K562 (cell line): ENCODE data around the gene CARD11. TPM values are rescaled to one million over a fixed set of nuclear protein-coding genes. Genes with fewer than 3 reads are reported as not detected.

Experiments used
- ATAC-seq: fragments of 200-7000 bp; cut with Tn5 transposase; 3 replicates; pipeline ENCODE4 v1.9.1; 2020; ENCODE audit warnings: moderate library complexity
- BruUV-seq: library from RNA; stranded (reverse); fragments of 400-500 nt; replicated peaks from 2 replicates; lab custom pipeline; 2021; lab: Mats Ljungman, UMichigan
- CTCF ChIA-PET: fragments of 300-600 bp; formaldehyde crosslinking; extraction: SDS; loops from one replicate; lab custom pipeline; 2021; ENCODE audit warnings: low intra/inter-chr PET ratio; lab: Yijun Ruan, JAX
- POLR2A ChIA-PET: fragments of 300-600, 350-650 bp; sonication (Branson Sonifier 250); formaldehyde crosslinking; extraction: SDS; loops from one replicate; lab custom pipeline; 2021; ENCODE audit warnings: antibody characterized with exemption, inconsistent platforms; lab: Yijun Ruan, JAX
- DNase-seq, 4 experiments: peaks; one replicate each; pipeline versions ENCODE4 v3.0.0 to v3.0.0-alpha.2; 2011 to 2018; ENCODE audit warnings: low spot score in 3 of 4, mixed read lengths in 3 of 4; ENCODE audit errors: extremely low read depth in 1 of 4
- FAIRE-seq: peaks from 2 replicates; lab custom pipeline; 2011; peaks lifted over from hg19 to GRCh38; lab: Jason Lieb, UNC
- H2AFZ ChIP-seq: 2 replicates; pipeline ENCODE4 v1.6.0; 2011; ENCODE audit warnings: low read depth, low read length, control low read depth, inconsistent platforms
- H3K27ac ChIP-seq: fragments of 200-600 bp; 3 replicates; pipeline ENCODE4 v1.8.0; 2011; ENCODE audit warnings: low read depth, mild to moderate bottlenecking, control low read depth, inconsistent platforms, low read length, moderate library complexity, mixed read lengths; ENCODE audit errors: extremely low read depth
- H3K27me3 ChIP-seq, 2 experiments: fragments of 300-600 bp in 1 of 2; 2 replicates in 1 of 2; 3 replicates in 1 of 2; pipeline versions ENCODE4 v1.6.0 to v1.8.0; 2011; ENCODE audit warnings: inconsistent platforms in 2 of 2, low read length in 2 of 2, mild to moderate bottlenecking in 1 of 2, mixed read lengths in 1 of 2, moderate library complexity in 1 of 2; ENCODE audit not compliant: control insufficient read depth in 2 of 2, insufficient read depth in 2 of 2
- H3K36me3 ChIP-seq: fragments of 300-600 bp; 3 replicates; pipeline ENCODE4 v1.8.0; 2011; ENCODE audit warnings: mild to moderate bottlenecking, low read length, inconsistent platforms; ENCODE audit not compliant: control insufficient read depth, insufficient read depth
- H3K4me1 ChIP-seq, 2 experiments: fragments of 200-600 bp in 1 of 2; replicated peaks in 1 of 2; 2 replicates in 1 of 2; 3 replicates in 1 of 2; pipeline versions ENCODE4 v1.5.1 to v1.8.0; 2011; ENCODE audit warnings: inconsistent platforms in 2 of 2, low read length in 2 of 2, mild to moderate bottlenecking in 1 of 2, mixed read lengths in 1 of 2, moderate library complexity in 1 of 2; ENCODE audit not compliant: control insufficient read depth in 2 of 2, insufficient read depth in 2 of 2
- H3K4me2 ChIP-seq: 2 replicates; pipeline ENCODE4 v1.6.1; 2011; ENCODE audit warnings: low read length, control low read depth, inconsistent platforms, mixed read lengths; ENCODE audit not compliant: insufficient read depth
- H3K4me3 ChIP-seq: fragments of 200-600 bp; sonication (generic), shearing (Covaris generic); 2 replicates; pipeline ENCODE4 v1.5.1; 2016; ENCODE audit warnings: control low read depth, inconsistent platforms
- H3K79me2 ChIP-seq: fragments of 200-600 bp; 3 replicates; pipeline ENCODE4 v1.8.0; 2011; ENCODE audit warnings: low read length, inconsistent platforms; ENCODE audit not compliant: control insufficient read depth, insufficient read depth
- H3K9ac ChIP-seq, 2 experiments: 2 replicates each; pipeline versions ENCODE4 v1.6.0 to v1.6.1; 2011; ENCODE audit warnings: low read depth in 2 of 2, low read length in 2 of 2, control low read depth in 1 of 2, inconsistent platforms in 1 of 2, mild to moderate bottlenecking in 1 of 2, mixed read lengths in 1 of 2; ENCODE audit not compliant: insufficient read depth in 1 of 2
- H3K9me1 ChIP-seq: one replicate; pipeline ENCODE4 v1.6.0; 2011; ENCODE audit warnings: inconsistent platforms, mild to moderate bottlenecking, low read length, moderate library complexity; ENCODE audit not compliant: control insufficient read depth, insufficient read depth
- H3K9me3 ChIP-seq: replicated peaks from 2 replicates; pipeline ENCODE4 v1.5.1; 2011; ENCODE audit warnings: low read depth, low read length, inconsistent platforms; ENCODE audit not compliant: control insufficient read depth, insufficient read depth
- H4K20me1 ChIP-seq: replicated peaks from 2 replicates; pipeline ENCODE4 v1.6.1; 2011; ENCODE audit warnings: low read length, inconsistent platforms, mixed read lengths; ENCODE audit not compliant: control insufficient read depth, insufficient read depth
- CCAR2 ChIP-seq: fragments of 200-400 bp; formaldehyde crosslinking; IDR thresholded peaks from 2 replicates; pipeline ENCODE4 v1.6.1; 2017; ENCODE audit warnings: mild to moderate bottlenecking, low read depth, low read length
- HDAC2 ChIP-seq: fragments of 450-650 bp; IDR thresholded peaks from 2 replicates; pipeline ENCODE4 v1.6.1; 2016; ENCODE audit warnings: mild to moderate bottlenecking
- IFI16 ChIP-seq: fragments of 250-450 bp; sonication (Bioruptor Pico); IDR thresholded peaks from 2 replicates; pipeline ENCODE4 v2.1.2; 2022; ENCODE audit warnings: mild to moderate bottlenecking, inconsistent platforms
- IRF2 ChIP-seq: sonication (generic); formaldehyde crosslinking; IDR thresholded peaks from 2 replicates; pipeline ENCODE4 v1.8.1; 2022; ENCODE audit warnings: mild to moderate bottlenecking, missing genetic modification reagents
- KDM1A ChIP-seq, 2 experiments: fragments of 450-650 bp; IDR thresholded peaks; 2 replicates each; pipeline ENCODE4 v1.6.1; 2016; ENCODE audit warnings: mild to moderate bottlenecking in 2 of 2
- PHF8 ChIP-seq: fragments of 200-600 bp; sonication (generic); IDR thresholded peaks from 2 replicates; pipeline ENCODE4 v1.6.1; 2012; ENCODE audit warnings: mixed run types, mild to moderate bottlenecking, inconsistent platforms, low read length, moderate library complexity, borderline replicate concordance
- SMAD1 ChIP-seq: fragments of 150-350 bp; IDR thresholded peaks from 2 replicates; pipeline ENCODE4 v1.6.1; 2014; ENCODE audit warnings: low read length, low read depth; ENCODE audit not compliant: partially characterized antibody
- TARDBP ChIP-seq: fragments of 450-650 bp; IDR thresholded peaks from 2 replicates; pipeline ENCODE4 v1.6.1; 2016
- YBX1 ChIP-seq: fragments of 450-650 bp; IDR thresholded peaks from 2 replicates; pipeline ENCODE4 v1.7.1; 2016; ENCODE audit warnings: mild to moderate bottlenecking
- ZNF311 ChIP-seq: fragments of 250-450 bp; sonication (Bioruptor Pico); IDR thresholded peaks from 2 replicates; pipeline ENCODE4 v1.4.0; 2020; ENCODE audit warnings: mild to moderate bottlenecking, moderate library complexity
- WGBS: fragments of 100-300 bp; shearing (Covaris generic); methylation state at CpG from one replicate; pipeline ENCODE4 v1.1.6; 2016; ENCODE audit warnings: low coverage, mixed read lengths; ENCODE audit not compliant: insufficient coverage; ENCODE audit errors: missing lambda C conversion rate; 5-methylcytosine and 5-hydroxymethylcytosine counted together
- in situ Hi-C: fragments of 300-500 bp; cut with MboI; formaldehyde crosslinking; loops from 4 replicates; pipeline ENCODE4 v1.15.0; 2018; ENCODE audit warnings: inconsistent platforms, mixed read lengths
- intact Hi-C: fragments of 100-400 bp; cut with micrococcal nuclease; formaldehyde crosslinking; loops from 2 replicates; pipeline ENCODE4 v1.14.2; 2022
- polyA plus RNA-seq, 8 experiments: library from polyadenylated mRNA; depleted of rRNA in 4 of 8; stranded (reverse) in 5 of 8; unstranded in 3 of 8; fragments of >200 nt; fragmentation: Nextera tagmentation in 2 of 8; fragmentation: Illumina TruSeq in 1 of 8; extraction: Ambion mirVana in 2 of 8; extraction: Trizol in 1 of 8; gene quantifications; 2 replicates each; pipeline versions ENCODE4 v1.2.1 to v1.2.3, GENCODE V29; 2011 to 2014; ENCODE audit warnings: inconsistent platforms in 1 of 8, missing spikeins in 1 of 8
- total RNA-seq, 7 experiments: library from RNA; depleted of rRNA in 6 of 7; stranded (reverse); fragments of >200 nt in 6 of 7; fragmentation: Illumina TruSeq in 2 of 7; extraction: Trizol in 2 of 7; gene quantifications; 2 replicates each; pipeline versions ENCODE4 v1.2.1 to v1.2.3, GENCODE V29; 2011 to 2021; ENCODE audit warnings: low replicate concordance in 1 of 7
- TF ChIP-seq, protein P1 (sequence below): IDR thresholded peaks from 2 replicates; pipeline ENCODE4 v1.6.1; 2016; ENCODE audit warnings: missing genetic modification characterization, missing compliant biosample characterization
- TF ChIP-seq, protein P2 (sequence below), 3 experiments: IDR thresholded peaks in 2 of 3; conservative IDR thresholded peaks in 1 of 3; 2 replicates each; pipeline ENCODE4 v1.5.1; 2011 to 2012; ENCODE audit warnings: low read length in 3 of 3, mild to moderate bottlenecking in 3 of 3, control low read depth in 2 of 3, improper control_type of control experiment in 1 of 3, inconsistent platforms in 1 of 3, low read depth in 1 of 3, mixed read lengths in 1 of 3, moderate library complexity in 1 of 3; ENCODE audit not compliant: insufficient read depth in 2 of 3

CARD11 gene
- total and polyA plus RNA-seq, 9 of the 15 experiments (the other 6 are each of a cell fraction or from before 2014, with no cell fraction given): 0.07 to 12.8 (median 5.7) TPM

DNA sequence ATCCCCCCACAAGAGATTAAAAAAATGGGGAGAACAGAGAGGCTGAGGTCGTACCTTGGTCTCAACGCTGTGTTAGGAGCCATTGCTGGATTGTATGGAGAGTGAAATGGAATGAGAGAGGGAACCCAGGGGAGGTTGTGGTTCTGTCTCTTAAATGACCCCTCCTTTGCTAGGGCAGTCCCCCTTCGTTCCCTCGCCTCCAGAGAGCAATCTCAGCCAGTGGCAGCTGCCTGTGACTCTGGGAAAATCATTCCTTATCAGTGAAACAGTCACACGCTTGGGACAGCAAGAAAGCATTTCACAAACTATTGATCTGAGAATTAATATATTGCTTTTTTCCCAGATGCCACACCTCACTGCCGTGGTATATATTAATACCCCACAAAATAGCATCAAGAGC lies 12.0 kb upstream of the CARD11 start:
- Histone ChIP-seq H3K36me3 (no peaks in the 10 kb centered on the region), H3K4me2 (no peak overlapping the region), H3K79me2 (no peaks in the 10 kb centered on the region), H2AFZ (no peak overlapping the region), H3K9ac (no peak overlapping the region), H3K9me3 (no peaks in the 10 kb centered on the region), H3K9me1 (no peaks in the 10 kb centered on the region), H3K4me3 (no peak overlapping the region), H4K20me1 (no peaks in the 10 kb centered on the region), H3K27me3 (peaks cover 29 to 57% of the 10 kb centered on the region in 2 experiments), H3K4me1 (no peaks in the 10 kb centered on the region), H3K27ac (no peak overlapping the region)
- ChIA-PET CTCF (no interaction called here), POLR2A (interaction anchor here (1.1 kb wide), 1 partner anchor 14 kb away, joined by 3 read pairs; no protein-coding TSS in a partner anchor)
- ATAC-seq (no peak), FAIRE-seq (no peak), DNase-seq (no peak)
- 3% methylated on average over 6 of the region's 6 CpGs for WGBS
- no TSS peak for BruUV-seq
- TF ChIP-seq KDM1A (IDR thresholded peaks at IDR 0.05) (0 out of 4 replicates have a peak, but pooled peaks of 1 of the 2 experiments have one; percentile 28), IFI16 (CRISPR knock-in tag) (no peak), SMAD1 (no peak)
- intact Hi-C loops (no loop called here), in situ Hi-C loops (loop anchor here (5.0 kb wide), 1 partner anchor 803 kb away; no protein-coding TSS in a partner anchor)

DNA sequence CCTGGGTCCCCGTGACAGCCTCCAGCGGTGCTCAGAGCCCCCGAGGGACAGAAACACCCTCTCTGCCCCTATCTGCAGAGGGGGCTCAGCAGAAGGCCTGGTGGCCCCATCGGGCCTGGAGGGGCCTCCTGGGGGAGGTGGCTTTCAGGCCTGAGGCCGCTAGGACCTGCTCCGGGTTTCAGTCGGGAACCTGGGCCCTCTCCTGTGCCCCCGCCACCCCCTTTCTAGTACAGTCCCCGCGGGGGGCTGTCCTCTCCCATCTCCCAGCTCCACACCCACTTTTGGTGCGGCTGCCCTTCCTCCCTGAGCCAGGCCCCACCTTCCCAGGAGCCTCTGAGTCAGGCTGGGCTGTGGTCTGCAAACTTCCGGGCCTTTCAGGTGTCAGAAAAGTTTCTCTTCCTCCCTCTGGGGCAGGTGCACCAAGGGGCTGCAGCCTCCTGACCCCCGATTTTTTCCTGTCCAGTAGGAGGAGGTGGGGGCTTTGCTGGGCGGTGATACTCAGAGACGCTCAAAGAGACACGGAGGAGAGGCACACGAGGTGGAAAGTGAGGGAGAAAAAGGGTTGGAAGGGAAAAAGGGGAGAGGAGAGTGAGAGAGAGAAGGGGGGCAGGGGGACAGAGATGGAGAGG lies 692 bp downstream of the CARD11 start:
- CTCF ChIA-PET: interaction anchor here (0.7 kb wide), 1 partner anchor 160 kb away, joined by 3 read pairs; no protein-coding TSS in a partner anchor
- no peaks in the 10 kb centered on the region for H3K9me1 ChIP-seq
- H3K9ac ChIP-seq: peak overlapping the region; percentile 37 to 90; a peak in 3 of 4 replicates
- H3K4me3 ChIP-seq: peak overlapping the region; percentile 70
- ATAC-seq: peak; percentile 86
- 11% methylated on average over 13 of the region's 17 CpGs for WGBS
- H3K4me2 ChIP-seq: peak overlapping the region; percentile 83
- H3K4me1 ChIP-seq: peaks cover 0 to 20% of the 10 kb centered on the region in 2 experiments; a peak in 3 of 5 replicates
- no peaks in the 10 kb centered on the region for H4K20me1 ChIP-seq
- no peaks in the 10 kb centered on the region for H3K27me3 ChIP-seq
- peak; percentile 46 for FAIRE-seq
- H3K27ac ChIP-seq: peak overlapping the region; percentile 70; the same call in 1 of the 3 replicates
- DNase-seq: peak; percentile 59 to 71 (median 65)
- in situ Hi-C loops: no loop called here
- H3K36me3 ChIP-seq: no peaks in the 10 kb centered on the region
- H3K79me2 ChIP-seq: peaks cover 6% of the 10 kb centered on the region; the same call in 2 of the 3 replicates
- POLR2A ChIA-PET: interaction anchor here (0.6 kb wide), 1 partner anchor 11 kb away, joined by 3 read pairs; no protein-coding TSS in a partner anchor
- no peaks in the 10 kb centered on the region for H3K9me3 ChIP-seq
- BruUV-seq: TSS peak; percentile 43
- H2AFZ ChIP-seq: peak overlapping the region; percentile 88
- intact Hi-C loops: loop anchor here (5.0 kb wide), 1 partner anchor 86 kb away; no protein-coding TSS in a partner anchor
- no peak for TF ChIP-seq YBX1
- 0 out of 2 replicates have a peak, but pooled peaks have one; percentile 17 for TF ChIP-seq HDAC2
- TF ChIP-seq, protein P1, sequence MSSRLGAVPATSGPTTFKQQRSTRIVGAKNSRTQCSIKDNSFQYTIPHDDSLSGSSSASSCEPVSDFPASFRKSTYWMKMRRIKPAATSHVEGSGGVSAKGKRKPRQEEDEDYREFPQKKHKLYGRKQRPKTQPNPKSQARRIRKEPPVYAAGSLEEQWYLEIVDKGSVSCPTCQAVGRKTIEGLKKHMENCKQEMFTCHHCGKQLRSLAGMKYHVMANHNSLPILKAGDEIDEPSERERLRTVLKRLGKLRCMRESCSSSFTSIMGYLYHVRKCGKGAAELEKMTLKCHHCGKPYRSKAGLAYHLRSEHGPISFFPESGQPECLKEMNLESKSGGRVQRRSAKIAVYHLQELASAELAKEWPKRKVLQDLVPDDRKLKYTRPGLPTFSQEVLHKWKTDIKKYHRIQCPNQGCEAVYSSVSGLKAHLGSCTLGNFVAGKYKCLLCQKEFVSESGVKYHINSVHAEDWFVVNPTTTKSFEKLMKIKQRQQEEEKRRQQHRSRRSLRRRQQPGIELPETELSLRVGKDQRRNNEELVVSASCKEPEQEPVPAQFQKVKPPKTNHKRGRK (tag): no peak
- TF ChIP-seq IRF2 (CRISPR knock-in tag): no peak
- TF ChIP-seq PHF8: peak; percentile 46; the same call in 1 of the 2 replicates
- TF ChIP-seq, protein P2, sequence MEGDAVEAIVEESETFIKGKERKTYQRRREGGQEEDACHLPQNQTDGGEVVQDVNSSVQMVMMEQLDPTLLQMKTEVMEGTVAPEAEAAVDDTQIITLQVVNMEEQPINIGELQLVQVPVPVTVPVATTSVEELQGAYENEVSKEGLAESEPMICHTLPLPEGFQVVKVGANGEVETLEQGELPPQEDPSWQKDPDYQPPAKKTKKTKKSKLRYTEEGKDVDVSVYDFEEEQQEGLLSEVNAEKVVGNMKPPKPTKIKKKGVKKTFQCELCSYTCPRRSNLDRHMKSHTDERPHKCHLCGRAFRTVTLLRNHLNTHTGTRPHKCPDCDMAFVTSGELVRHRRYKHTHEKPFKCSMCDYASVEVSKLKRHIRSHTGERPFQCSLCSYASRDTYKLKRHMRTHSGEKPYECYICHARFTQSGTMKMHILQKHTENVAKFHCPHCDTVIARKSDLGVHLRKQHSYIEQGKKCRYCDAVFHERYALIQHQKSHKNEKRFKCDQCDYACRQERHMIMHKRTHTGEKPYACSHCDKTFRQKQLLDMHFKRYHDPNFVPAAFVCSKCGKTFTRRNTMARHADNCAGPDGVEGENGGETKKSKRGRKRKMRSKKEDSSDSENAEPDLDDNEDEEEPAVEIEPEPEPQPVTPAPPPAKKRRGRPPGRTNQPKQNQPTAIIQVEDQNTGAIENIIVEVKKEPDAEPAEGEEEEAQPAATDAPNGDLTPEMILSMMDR (IDR thresholded peaks at IDR 0.05 in 2 of 3, conservative IDR thresholded peaks at IDR 0.05 in 1 of 3; ENCODE audit: insufficient read depth in 2 of 3, low read depth in 1 of 3, low read length in 3 of 3): no peak
- no peak for TF ChIP-seq TARDBP
- no peak for TF ChIP-seq CCAR2
- no peak for TF ChIP-seq ZNF311 (CRISPR knock-in tag)
